ENCODE results near the gene PGF.
"Not testable (repeated sequence)": the region's sequence is repeated elsewhere in the genome, so short reads cannot be mapped to it uniquely, and the experiment has no call there.

Gene PGF

GRCh38 chr14:74934476-74935359, 20.7 kb downstream of the PGF start:
- no peak for DNase-seq (ENCODE audit: low spot score)
- Histone ChIP-seq H3K27ac (peak overlapping the region in 1 of 2 donors; percentile 56), H3K4me3 (no peak overlapping the region)
- TF ChIP-seq CTCF (IDR thresholded peaks at IDR 0.05) = no peak

GRCh38 chr14:74934041-74934440, 21.4 kb downstream of the PGF start:
- Histone ChIP-seq H3K4me3 (no peak overlapping the region), H3K27ac (peak overlapping the region in 1 of 2 donors; percentile 56)
- TF ChIP-seq CTCF (IDR thresholded peaks at IDR 0.05) = no peak
- no peak for DNase-seq (ENCODE audit: low spot score)

- not testable (repeated sequence) for H3K4me3 ChIP-seq; DNase-seq (ENCODE audit: low spot score)
- H3K27ac ChIP-seq = peak overlapping the region in 1 of 2 donors; percentile 31
These were observed 22.5 kb downstream of the PGF start for GRCh38 chr14:74932936-74933335.

GRCh38 chr14:74932401-74932901, 22.9 kb downstream of the PGF start:
- H3K27ac ChIP-seq = peak overlapping the region in 1 of 2 donors; percentile 31

GRCh38 chr14:74931744-74932143, 23.7 kb downstream of the PGF start:
- H3K27ac ChIP-seq; H3K4me3 ChIP-seq; DNase-seq (ENCODE audit: low spot score): not testable (repeated sequence)

More at GRCh38 chr14:74932401-74932901, 22.9 kb downstream of the PGF start:
- no peak for DNase-seq (ENCODE audit: low spot score)
- H3K4me3 ChIP-seq = no peak overlapping the region
- no peak for TF ChIP-seq CTCF (IDR thresholded peaks at IDR 0.05)

GRCh38 chr14:74929242-74929641, 26.2 kb downstream of the PGF start:
- no peak overlapping the region for H3K4me3 ChIP-seq
- no peak for DNase-seq (ENCODE audit: low spot score)
- no peak for TF ChIP-seq CTCF (IDR thresholded peaks at IDR 0.05)

GRCh38 chr14:74927225-74927624, 28.2 kb downstream of the PGF start:
- H3K4me3 ChIP-seq = no peak overlapping the region
- H3K27ac ChIP-seq = no peak overlapping the region
- TF ChIP-seq CTCF (IDR thresholded peaks at IDR 0.05) = no peak
- DNase-seq (ENCODE audit: low spot score) = no peak

More at GRCh38 chr14:74929242-74929641, 26.2 kb downstream of the PGF start:
- H3K27ac ChIP-seq = no peak overlapping the region

GRCh38 chr14:74924061-74924460, 31.3 kb downstream of the PGF start:
- TF ChIP-seq CTCF (IDR thresholded peaks at IDR 0.05) = no peak
- H3K4me3 ChIP-seq = no peak overlapping the region
- no peak overlapping the region for H3K27ac ChIP-seq
- no peak for DNase-seq (ENCODE audit: low spot score)

Measured in coronary artery (tissue), 2 donors.